ENCODE results near the gene FNDC1.

The FNDC1 gene

DNA sequence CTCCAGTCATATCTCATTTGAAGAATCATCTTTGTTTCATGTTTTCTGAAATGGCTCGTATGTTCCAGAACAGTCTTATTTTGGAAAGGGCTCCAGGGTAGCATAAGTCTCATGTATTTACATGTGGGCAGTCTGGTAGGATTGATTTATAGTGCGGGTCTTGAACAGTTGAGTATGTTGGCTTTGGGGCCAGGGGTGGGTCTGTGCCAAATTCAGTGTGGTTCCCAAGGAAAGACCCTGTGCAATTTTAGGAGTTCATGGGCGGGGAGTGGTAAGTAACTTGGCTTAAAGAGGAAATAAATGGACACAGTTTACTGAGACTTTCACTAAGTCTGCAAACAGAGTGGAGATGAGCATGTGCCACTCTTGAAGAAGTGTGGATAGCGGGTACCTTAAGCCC, 7.7 kb downstream of the FNDC1 start:
- H3K4me1 ChIP-seq (ENCODE audit: control insufficient read depth, insufficient read depth, low read length) = no peaks in the 10 kb centered on the region
- peaks cover 14 to 31% of the 10 kb centered on the region in 2 donors for H3K27me3 ChIP-seq (ENCODE audit: control insufficient read depth in 1 of 2, insufficient read depth in 2 of 2, low read length in 2 of 2)
- no peak overlapping the region for H3K27ac ChIP-seq (ENCODE audit: low read length)
- H3K9ac ChIP-seq (ENCODE audit: low read length in 2 of 2) = no peak overlapping the region
- H3K4me3 ChIP-seq (ENCODE audit: low read length in 2 of 2) = no peak overlapping the region
- H3K36me3 ChIP-seq (ENCODE audit: control insufficient read depth in 2 of 2, insufficient read depth in 2 of 2, low read length in 2 of 2) = no peaks in the 10 kb centered on the region
- H3K9me3 ChIP-seq (ENCODE audit: control insufficient read depth in 2 of 2, low read length in 2 of 2) = no peaks in the 10 kb centered on the region

GRCh38 chr6:159178847-159179246, 9.6 kb downstream of the FNDC1 start:
- H3K36me3 ChIP-seq (ENCODE audit: control insufficient read depth in 2 of 2, insufficient read depth in 2 of 2, low read length in 2 of 2) = no peaks in the 10 kb centered on the region
- H3K4me1 ChIP-seq (ENCODE audit: control insufficient read depth, insufficient read depth, low read length) = no peaks in the 10 kb centered on the region
- H3K27ac ChIP-seq (ENCODE audit: low read length) = no peak overlapping the region
- no peak overlapping the region for H3K9ac ChIP-seq (ENCODE audit: low read length in 2 of 2)
- no peaks in the 10 kb centered on the region for H3K9me3 ChIP-seq (ENCODE audit: control insufficient read depth in 2 of 2, low read length in 2 of 2)
- peaks cover 6 to 14% of the 10 kb centered on the region in 2 donors for H3K27me3 ChIP-seq (ENCODE audit: control insufficient read depth in 1 of 2, insufficient read depth in 2 of 2, low read length in 2 of 2)
- H3K4me3 ChIP-seq (ENCODE audit: low read length in 2 of 2) = no peak overlapping the region

DNA sequence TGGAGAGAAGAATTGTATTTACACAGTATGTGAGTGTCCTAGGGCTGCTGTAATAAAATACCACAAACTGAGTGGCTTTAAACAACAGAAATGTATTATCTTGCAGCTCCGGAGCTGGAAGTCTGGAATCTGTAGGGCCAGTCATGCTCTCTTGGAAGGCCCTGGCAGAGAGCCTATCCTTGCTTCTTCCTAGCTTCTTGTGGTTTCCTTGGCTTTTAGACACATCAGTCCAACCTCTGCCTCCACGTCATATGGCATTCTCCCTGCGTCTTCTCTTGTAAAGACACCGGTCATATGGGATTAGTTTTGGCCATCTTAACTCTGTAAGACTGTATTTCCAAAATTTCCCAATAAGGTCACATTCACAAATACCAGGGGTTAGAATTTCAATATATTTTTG, 10.8 kb downstream of the FNDC1 start:
- Histone ChIP-seq H3K4me3 (ENCODE audit: low read length in 2 of 2) (no peak overlapping the region), H3K9me3 (ENCODE audit: control insufficient read depth in 2 of 2, low read length in 2 of 2) (no peaks in the 10 kb centered on the region), H3K27ac (ENCODE audit: low read length) (no peak overlapping the region), H3K4me1 (ENCODE audit: control insufficient read depth, insufficient read depth, low read length) (no peaks in the 10 kb centered on the region), H3K36me3 (ENCODE audit: control insufficient read depth in 2 of 2, insufficient read depth in 2 of 2, low read length in 2 of 2) (no peaks in the 10 kb centered on the region), H3K27me3 (ENCODE audit: control insufficient read depth in 1 of 2, insufficient read depth in 2 of 2, low read length in 2 of 2) (peaks cover 5 to 6% of the 10 kb centered on the region in 2 donors), H3K9ac (ENCODE audit: low read length in 2 of 2) (no peak overlapping the region)

DNA sequence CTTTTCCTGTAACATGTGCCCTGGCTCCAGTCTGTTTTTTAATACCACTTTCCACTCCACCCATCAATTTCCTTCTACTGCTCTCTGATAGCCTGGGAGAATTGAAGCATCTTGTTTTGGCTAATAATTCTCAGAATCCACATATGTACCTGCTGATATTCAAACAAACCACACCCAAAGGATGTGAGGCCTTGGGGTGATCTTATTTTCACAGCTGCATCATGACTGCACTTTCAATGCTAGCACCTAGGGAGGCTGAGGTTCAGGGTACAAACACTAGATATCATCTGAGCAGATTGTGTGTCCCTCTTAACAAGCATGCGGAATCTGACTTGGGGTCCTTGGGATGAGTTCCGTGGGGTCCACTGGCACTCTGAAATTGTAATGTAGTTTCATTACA, 12.7 kb downstream of the FNDC1 start:
- no peak overlapping the region for H3K4me3 ChIP-seq (ENCODE audit: low read length in 2 of 2)
- H3K27ac ChIP-seq (ENCODE audit: low read length) = no peak overlapping the region
- peaks cover 0 to 3% of the 10 kb centered on the region in 2 donors for H3K27me3 ChIP-seq (ENCODE audit: control insufficient read depth in 1 of 2, insufficient read depth in 2 of 2, low read length in 2 of 2)
- peaks cover 5 to 6% of the 10 kb centered on the region in 2 donors for H3K9me3 ChIP-seq (ENCODE audit: control insufficient read depth in 2 of 2, low read length in 2 of 2)
- H3K9ac ChIP-seq (ENCODE audit: low read length in 2 of 2) = no peak overlapping the region
- H3K4me1 ChIP-seq (ENCODE audit: control insufficient read depth, insufficient read depth, low read length) = no peaks in the 10 kb centered on the region
- H3K36me3 ChIP-seq (ENCODE audit: control insufficient read depth in 2 of 2, insufficient read depth in 2 of 2, low read length in 2 of 2) = no peaks in the 10 kb centered on the region

DNA sequence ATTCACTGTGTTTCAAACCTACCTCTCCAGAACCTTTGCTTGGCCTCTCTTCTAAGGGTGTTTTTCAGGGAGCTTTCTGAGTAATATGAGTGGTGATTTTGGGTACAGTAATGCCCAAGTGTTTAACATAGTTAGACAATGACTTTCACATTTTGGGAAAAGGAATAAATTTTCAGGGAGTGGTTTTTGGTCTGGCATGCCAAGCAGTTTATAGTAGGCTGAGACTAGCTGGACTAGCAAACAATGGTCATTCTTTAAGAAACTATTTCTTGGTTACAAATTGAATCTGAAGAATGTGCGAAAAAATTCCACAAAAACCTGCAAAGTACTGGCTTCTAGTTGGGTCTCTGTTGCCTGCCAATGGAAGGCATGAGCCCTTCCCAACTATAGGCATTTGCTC, 15.4 kb downstream of the FNDC1 start:
- H3K9me3 ChIP-seq (ENCODE audit: control insufficient read depth in 2 of 2, low read length in 2 of 2) = peaks cover 5 to 6% of the 10 kb centered on the region in 2 donors
- H3K27me3 ChIP-seq (ENCODE audit: control insufficient read depth in 1 of 2, insufficient read depth in 2 of 2, low read length in 2 of 2) = peaks cover 0 to 2% of the 10 kb centered on the region in 2 donors
- H3K4me1 ChIP-seq (ENCODE audit: control insufficient read depth, insufficient read depth, low read length) = no peaks in the 10 kb centered on the region
- no peaks in the 10 kb centered on the region for H3K36me3 ChIP-seq (ENCODE audit: control insufficient read depth in 2 of 2, insufficient read depth in 2 of 2, low read length in 2 of 2)
- H3K9ac ChIP-seq (ENCODE audit: low read length in 2 of 2) = no peak overlapping the region
- no peak overlapping the region for H3K4me3 ChIP-seq (ENCODE audit: low read length in 2 of 2)
- H3K27ac ChIP-seq (ENCODE audit: low read length) = no peak overlapping the region

GRCh38 chr6:159190460-159190859, 21.3 kb downstream of the FNDC1 start:
- Histone ChIP-seq H3K27ac (ENCODE audit: low read length) (no peak overlapping the region), H3K4me1 (ENCODE audit: control insufficient read depth, insufficient read depth, low read length) (no peaks in the 10 kb centered on the region), H3K4me3 (ENCODE audit: low read length in 2 of 2) (no peak overlapping the region), H3K9me3 (ENCODE audit: control insufficient read depth in 2 of 2, low read length in 2 of 2) (peaks cover 2 to 5% of the 10 kb centered on the region in 2 donors), H3K27me3 (ENCODE audit: control insufficient read depth in 1 of 2, insufficient read depth in 2 of 2, low read length in 2 of 2) (peaks cover 0 to 2% of the 10 kb centered on the region in 2 donors), H3K9ac (ENCODE audit: low read length in 2 of 2) (no peak overlapping the region), H3K36me3 (ENCODE audit: control insufficient read depth in 2 of 2, insufficient read depth in 2 of 2, low read length in 2 of 2) (no peaks in the 10 kb centered on the region)

DNA sequence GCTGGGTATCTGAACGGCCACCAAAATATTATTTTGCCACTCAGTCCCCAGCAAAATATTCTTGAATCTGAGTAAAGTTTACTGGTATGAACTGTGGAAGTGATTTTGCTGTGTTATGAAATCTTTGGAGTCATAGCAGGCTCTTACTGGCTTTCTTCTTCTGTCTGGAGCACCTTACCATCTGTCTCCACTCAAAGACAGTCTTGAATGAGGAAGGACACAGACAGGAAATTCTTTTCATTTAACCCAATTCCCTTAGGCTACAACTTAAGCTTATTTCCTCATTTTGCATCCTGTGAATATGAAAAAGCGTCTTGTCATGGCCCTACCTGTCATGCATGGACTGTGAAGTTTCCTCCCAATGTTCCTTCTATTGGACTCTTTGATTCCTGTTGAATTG, 24.7 kb downstream of the FNDC1 start:
- Histone ChIP-seq H3K36me3 (ENCODE audit: control insufficient read depth in 2 of 2, insufficient read depth in 2 of 2, low read length in 2 of 2) (no peaks in the 10 kb centered on the region), H3K4me1 (ENCODE audit: control insufficient read depth, insufficient read depth, low read length) (no peaks in the 10 kb centered on the region), H3K4me3 (ENCODE audit: low read length in 2 of 2) (no peak overlapping the region), H3K27me3 (ENCODE audit: control insufficient read depth in 1 of 2, insufficient read depth in 2 of 2, low read length in 2 of 2) (no peaks in the 10 kb centered on the region), H3K9me3 (ENCODE audit: control insufficient read depth in 2 of 2, low read length in 2 of 2) (no peaks in the 10 kb centered on the region), H3K27ac (ENCODE audit: low read length) (no peak overlapping the region), H3K9ac (ENCODE audit: low read length in 2 of 2) (no peak overlapping the region)

DNA sequence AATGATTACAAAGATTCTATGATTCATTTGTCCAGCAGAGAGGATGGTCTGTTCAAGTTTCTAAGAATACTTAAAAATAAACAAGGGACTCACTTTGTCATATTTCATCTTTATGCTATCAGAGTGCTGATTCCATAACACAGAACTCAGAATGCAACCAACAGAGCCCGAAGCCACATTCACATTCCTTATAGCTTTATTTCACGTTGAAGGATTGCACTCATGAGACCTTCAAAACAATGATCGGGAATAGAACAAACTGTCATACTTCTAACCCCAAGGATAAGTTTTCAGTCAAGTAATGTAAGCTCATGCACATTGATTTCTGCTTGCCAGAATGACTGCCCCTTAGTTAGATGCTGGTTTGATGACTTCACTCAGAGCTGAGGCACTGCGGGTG, 25.2 kb downstream of the FNDC1 start:
- Histone ChIP-seq H3K9me3 (ENCODE audit: control insufficient read depth in 2 of 2, low read length in 2 of 2) (no peaks in the 10 kb centered on the region), H3K4me3 (ENCODE audit: low read length in 2 of 2) (no peak overlapping the region), H3K27ac (ENCODE audit: low read length) (no peak overlapping the region), H3K4me1 (ENCODE audit: control insufficient read depth, insufficient read depth, low read length) (no peaks in the 10 kb centered on the region), H3K9ac (ENCODE audit: low read length in 2 of 2) (no peak overlapping the region), H3K36me3 (ENCODE audit: control insufficient read depth in 2 of 2, insufficient read depth in 2 of 2, low read length in 2 of 2) (no peaks in the 10 kb centered on the region), H3K27me3 (ENCODE audit: control insufficient read depth in 1 of 2, insufficient read depth in 2 of 2, low read length in 2 of 2) (no peaks in the 10 kb centered on the region)

DNA sequence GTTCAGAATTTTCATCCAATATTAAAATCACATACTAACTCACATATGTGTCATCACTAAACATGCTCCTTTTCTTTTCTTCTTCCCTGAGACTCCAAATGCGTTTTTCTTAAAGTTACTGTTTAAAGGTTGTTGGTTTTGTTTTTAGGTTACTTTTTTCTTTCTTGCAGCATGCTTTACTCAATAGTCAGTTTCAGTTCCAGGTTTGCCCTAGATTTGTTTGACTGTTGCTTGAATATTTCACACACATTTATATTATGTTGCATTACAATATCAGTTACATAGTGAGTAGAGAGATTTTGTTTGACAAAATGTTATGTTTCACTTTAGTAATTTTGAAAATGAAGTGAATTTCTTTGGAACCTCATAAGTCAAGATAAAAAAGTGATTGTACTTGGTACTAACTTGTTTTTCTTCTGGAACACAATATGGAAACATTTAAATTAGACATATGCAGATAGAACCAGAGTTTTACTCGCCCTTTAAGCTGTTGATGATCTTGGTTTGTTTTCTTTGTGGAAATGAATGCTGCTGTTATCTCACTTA, 27.3 kb downstream of the FNDC1 start:
- Histone ChIP-seq H3K9me3 (ENCODE audit: control insufficient read depth in 2 of 2, low read length in 2 of 2) (no peaks in the 10 kb centered on the region), H3K9ac (ENCODE audit: low read length in 2 of 2) (no peak overlapping the region), H3K27ac (ENCODE audit: low read length) (no peak overlapping the region), H3K4me1 (ENCODE audit: control insufficient read depth, insufficient read depth, low read length) (no peaks in the 10 kb centered on the region), H3K4me3 (ENCODE audit: low read length in 2 of 2) (no peak overlapping the region), H3K36me3 (ENCODE audit: control insufficient read depth in 2 of 2, insufficient read depth in 2 of 2, low read length in 2 of 2) (no peaks in the 10 kb centered on the region), H3K27me3 (ENCODE audit: control insufficient read depth in 1 of 2, insufficient read depth in 2 of 2, low read length in 2 of 2) (no peaks in the 10 kb centered on the region)

DNA sequence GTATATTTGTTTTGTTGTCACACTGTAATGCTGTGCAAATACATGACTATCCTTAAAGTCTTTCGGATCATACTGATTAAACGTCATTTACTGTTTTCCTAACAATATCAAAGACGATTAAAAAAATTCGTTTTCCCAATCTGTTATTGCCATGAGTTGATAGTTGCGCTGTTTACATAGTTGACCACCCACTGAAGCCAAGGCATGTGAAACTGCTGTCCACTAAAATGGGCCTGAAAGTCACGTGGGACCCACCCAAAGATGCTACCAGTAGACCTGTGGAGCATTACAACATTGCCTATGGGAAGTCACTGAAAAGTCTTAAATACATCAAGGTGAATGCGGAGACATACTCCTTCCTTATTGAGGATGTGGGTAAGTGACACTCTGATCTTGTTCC, 28.1 kb downstream of the FNDC1 start:
- Histone ChIP-seq H3K9ac (ENCODE audit: low read length in 2 of 2) (no peak overlapping the region), H3K9me3 (ENCODE audit: control insufficient read depth in 2 of 2, low read length in 2 of 2) (no peaks in the 10 kb centered on the region), H3K27me3 (ENCODE audit: control insufficient read depth in 1 of 2, insufficient read depth in 2 of 2, low read length in 2 of 2) (no peaks in the 10 kb centered on the region), H3K36me3 (ENCODE audit: control insufficient read depth in 2 of 2, insufficient read depth in 2 of 2, low read length in 2 of 2) (no peaks in the 10 kb centered on the region), H3K4me3 (ENCODE audit: low read length in 2 of 2) (no peak overlapping the region), H3K27ac (ENCODE audit: low read length) (no peak overlapping the region), H3K4me1 (ENCODE audit: control insufficient read depth, insufficient read depth, low read length) (no peaks in the 10 kb centered on the region)

- Histone ChIP-seq H3K4me1 (ENCODE audit: control insufficient read depth, insufficient read depth, low read length) (no peaks in the 10 kb centered on the region), H3K9ac (ENCODE audit: low read length in 2 of 2) (no peak overlapping the region), H3K4me3 (ENCODE audit: low read length in 2 of 2) (no peak overlapping the region), H3K9me3 (ENCODE audit: control insufficient read depth in 2 of 2, low read length in 2 of 2) (no peaks in the 10 kb centered on the region), H3K27ac (ENCODE audit: low read length) (no peak overlapping the region), H3K27me3 (ENCODE audit: control insufficient read depth in 1 of 2, insufficient read depth in 2 of 2, low read length in 2 of 2) (no peaks in the 10 kb centered on the region), H3K36me3 (ENCODE audit: control insufficient read depth in 2 of 2, insufficient read depth in 2 of 2, low read length in 2 of 2) (no peaks in the 10 kb centered on the region)
These were observed 32.1 kb downstream of the FNDC1 start for GRCh38 chr6:159201336-159201735.
